Fibroblast of lung (primary cell): Measurements from ENCODE around the gene CCNC.

ENCODE experiments used
- EZH2 ChIP-seq: IDR thresholded peaks from 2 replicates; pipeline ENCODE4 v1.5.1; 2012; ENCODE audit warnings: low read length, control low read depth, mild to moderate bottlenecking; ENCODE audit errors: missing control alignments
- TF ChIP-seq, protein P1 (sequence below), 2 donors: IDR thresholded peaks in 1 of 2; conservative IDR thresholded peaks in 1 of 2; 1 replicate in 1 of 2; 2 replicates in 1 of 2; pipeline ENCODE4 v1.5.1; 2011 to 2012; ENCODE audit warnings: low read length in 2 of 2, control low read depth in 1 of 2, inconsistent platforms in 1 of 2, low read depth in 1 of 2, mild to moderate bottlenecking in 1 of 2

DNA sequence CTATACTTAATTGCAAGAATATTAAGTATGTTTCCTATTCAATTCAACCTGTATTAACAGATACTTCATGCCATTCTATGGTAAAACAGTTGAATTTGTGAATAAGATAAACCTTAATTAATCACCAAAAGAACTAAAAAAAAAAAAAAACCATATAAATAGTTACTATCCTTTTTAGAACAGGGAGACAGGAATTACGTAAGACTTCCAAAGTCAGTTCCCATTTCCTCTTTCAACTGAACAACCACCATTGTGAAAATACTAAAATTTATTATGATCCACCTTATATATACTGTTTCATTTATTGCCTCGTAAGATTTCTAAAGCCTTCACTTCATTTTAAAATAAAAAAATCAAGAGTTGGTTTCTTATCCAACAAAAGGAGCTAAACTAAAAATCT lies 9.4 kb downstream of the CCNC start:
- TF ChIP-seq, protein P1, sequence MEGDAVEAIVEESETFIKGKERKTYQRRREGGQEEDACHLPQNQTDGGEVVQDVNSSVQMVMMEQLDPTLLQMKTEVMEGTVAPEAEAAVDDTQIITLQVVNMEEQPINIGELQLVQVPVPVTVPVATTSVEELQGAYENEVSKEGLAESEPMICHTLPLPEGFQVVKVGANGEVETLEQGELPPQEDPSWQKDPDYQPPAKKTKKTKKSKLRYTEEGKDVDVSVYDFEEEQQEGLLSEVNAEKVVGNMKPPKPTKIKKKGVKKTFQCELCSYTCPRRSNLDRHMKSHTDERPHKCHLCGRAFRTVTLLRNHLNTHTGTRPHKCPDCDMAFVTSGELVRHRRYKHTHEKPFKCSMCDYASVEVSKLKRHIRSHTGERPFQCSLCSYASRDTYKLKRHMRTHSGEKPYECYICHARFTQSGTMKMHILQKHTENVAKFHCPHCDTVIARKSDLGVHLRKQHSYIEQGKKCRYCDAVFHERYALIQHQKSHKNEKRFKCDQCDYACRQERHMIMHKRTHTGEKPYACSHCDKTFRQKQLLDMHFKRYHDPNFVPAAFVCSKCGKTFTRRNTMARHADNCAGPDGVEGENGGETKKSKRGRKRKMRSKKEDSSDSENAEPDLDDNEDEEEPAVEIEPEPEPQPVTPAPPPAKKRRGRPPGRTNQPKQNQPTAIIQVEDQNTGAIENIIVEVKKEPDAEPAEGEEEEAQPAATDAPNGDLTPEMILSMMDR (conservative IDR thresholded peaks at IDR 0.05 in 1 of 2, IDR thresholded peaks at IDR 0.05 in 1 of 2; ENCODE audit: low read depth in 1 of 2, low read length in 2 of 2), result no peak
- no peak for TF ChIP-seq EZH2
